H1 (cell line): ENCODE results near the gene ASMTL. TPM values are rescaled to one million over a fixed set of nuclear protein-coding genes. Genes with fewer than 3 reads are reported as not detected.

ENCODE experiments used
- CHD7 ChIP-seq: fragments of 300-600 bp; sonication (generic); IDR thresholded peaks from 2 replicates; pipeline ENCODE4 v1.7.1; 2012; ENCODE audit warnings: low read length, moderate library complexity, mild to moderate bottlenecking, inconsistent platforms; ENCODE audit not compliant: insufficient replicate concordance
- NANOG ChIP-seq: IDR thresholded peaks from 2 replicates; pipeline ENCODE4 v1.6.1; 2011; ENCODE audit warnings: low read length, low read depth, mild to moderate bottlenecking, inconsistent platforms; ENCODE audit not compliant: insufficient read depth, poor library complexity, severe bottlenecking
- RNF2 ChIP-seq: fragments of 200-900, 300-1000 bp; sonication (generic); IDR thresholded peaks from 2 replicates; pipeline ENCODE4 v1.7.1; 2016; ENCODE audit warnings: borderline replicate concordance, low read depth, mild to moderate bottlenecking, antibody characterized with exemption, low read length; ENCODE audit not compliant: poor library complexity, severe bottlenecking; ENCODE audit errors: missing control alignments
- SP1 ChIP-seq: IDR thresholded peaks from 2 replicates; pipeline ENCODE4 v1.6.1; 2011; ENCODE audit warnings: low read depth, low read length
- polyA plus RNA-seq, 7 experiments: library from polyadenylated mRNA; depleted of rRNA in 3 of 7; stranded (reverse) in 5 of 7; unstranded in 2 of 7; fragments of >200 nt in 5 of 7; fragments of 200-250 nt in 2 of 7; gene quantifications; 1 replicate in 5 of 7; 2 replicates in 1 of 7; 4 replicates in 1 of 7; pipeline versions ENCODE4 v1.2.1 to v1.2.3, GENCODE V29; 2011 to 2013; ENCODE audit warnings: missing spikeins in 2 of 7, mixed read lengths in 2 of 7
- total RNA-seq: library from RNA; stranded (reverse); fragmentation: NEBNext Ultra II Directional; extraction: Animal tissue kit (Norgen Biotek cat#: 25700); gene quantifications from 2 replicates; pipeline ENCODE4 v1.2.1, GENCODE V29; 2021

Gene ASMTL
- total and polyA plus RNA-seq, 2 of the 8 experiments (the other 6 are each of a cell fraction or from before 2014, with no cell fraction given): 75.6 to 81.4 TPM

- TF ChIP-seq CHD7 (no peak), SP1 (no peak), RNF2 (no peak), NANOG (no peak)
These were observed 90.8 kb downstream of the ASMTL start (continued) for GRCh38 chrX:1361910-1362309.
